Measurements from ENCODE around the gene SLC2A1.

The SLC2A1 gene

DNA sequence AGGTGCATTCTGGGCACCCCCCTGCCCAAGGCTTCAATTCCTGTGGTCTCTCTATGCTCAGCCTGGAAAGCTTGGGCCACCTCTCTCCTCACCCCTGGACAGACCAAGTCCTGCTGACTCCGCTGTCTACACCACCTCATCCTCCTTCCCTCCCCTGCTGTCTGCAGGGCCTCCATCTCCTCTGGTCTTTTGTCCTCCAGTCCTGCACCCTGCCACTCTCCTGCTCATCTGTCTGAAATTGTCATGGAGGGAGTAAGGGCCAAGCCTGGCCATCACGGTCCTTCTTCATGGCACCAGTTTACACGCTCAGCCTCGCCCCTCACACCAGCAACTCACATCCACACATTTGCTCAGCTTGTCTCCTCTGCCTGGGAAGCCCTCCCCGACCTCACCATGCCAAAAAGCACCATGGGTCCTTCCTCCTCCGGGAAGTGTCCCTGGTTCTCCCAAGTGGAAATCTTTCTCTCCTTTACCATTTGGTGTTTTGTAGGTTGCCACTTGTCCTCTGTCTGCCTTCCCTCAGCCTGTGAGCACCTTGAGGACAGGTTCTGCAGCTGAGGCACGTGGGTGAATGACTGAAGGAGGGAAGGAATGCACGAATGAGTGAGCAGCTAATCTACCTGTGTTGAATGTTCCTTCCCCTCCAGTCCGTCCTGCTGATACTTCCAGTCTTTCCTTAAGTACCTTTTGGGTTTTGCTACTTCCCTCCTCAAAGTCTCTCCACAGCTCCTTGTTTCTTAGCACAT lies 2.1 kb upstream of the SLC2A1 start:
- no peak for DNase-seq (ENCODE audit: low spot score)

DNA sequence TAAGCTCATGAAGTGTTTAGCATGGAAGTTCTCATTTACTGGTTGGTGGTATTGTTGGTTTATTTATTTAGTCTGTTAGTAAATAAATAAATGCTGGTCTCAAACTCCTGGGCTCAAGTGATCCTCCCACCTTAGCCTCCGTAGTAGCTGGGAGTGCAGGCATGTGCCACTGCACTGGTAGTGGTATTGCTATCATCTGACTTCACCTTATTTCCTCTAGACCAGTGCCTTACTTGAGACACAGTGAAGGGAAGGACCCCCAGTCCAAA lies 1.4 kb upstream of the SLC2A1 start:
- no peak for DNase-seq (ENCODE audit: low spot score)

DNA sequence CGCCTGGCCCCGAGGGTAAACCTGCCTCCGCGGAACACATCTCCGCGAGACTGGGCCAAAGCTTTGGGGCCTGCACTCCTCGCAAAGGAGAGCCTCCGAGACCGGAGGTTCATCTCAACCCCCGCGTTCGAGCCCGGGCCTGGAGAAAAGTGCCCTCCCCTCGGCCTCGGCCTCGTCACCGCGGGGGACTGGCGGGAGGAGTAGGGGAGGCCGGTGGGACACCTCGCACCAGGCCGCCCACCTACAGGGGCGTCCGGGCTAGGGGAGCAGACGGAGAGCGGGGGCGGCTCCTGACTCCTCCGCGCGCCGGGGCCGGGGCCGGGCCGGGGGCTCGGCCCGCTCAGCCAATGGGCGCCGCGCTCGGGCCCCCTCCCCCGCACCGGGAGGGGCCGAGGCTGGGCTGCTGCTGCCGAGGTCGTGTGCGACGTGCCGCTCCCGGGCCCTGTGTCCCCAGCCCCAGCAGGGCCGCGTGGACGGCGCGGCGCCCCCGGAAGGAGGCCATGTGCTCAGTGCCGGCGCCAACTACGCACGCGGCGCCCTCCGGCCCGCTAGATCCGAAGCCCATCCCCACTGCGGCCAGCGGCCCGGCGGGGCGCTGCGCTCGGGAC lies 684 bp downstream of the SLC2A1 start:
- DNase-seq (ENCODE audit: low spot score) = peak; percentile 94

DNA sequence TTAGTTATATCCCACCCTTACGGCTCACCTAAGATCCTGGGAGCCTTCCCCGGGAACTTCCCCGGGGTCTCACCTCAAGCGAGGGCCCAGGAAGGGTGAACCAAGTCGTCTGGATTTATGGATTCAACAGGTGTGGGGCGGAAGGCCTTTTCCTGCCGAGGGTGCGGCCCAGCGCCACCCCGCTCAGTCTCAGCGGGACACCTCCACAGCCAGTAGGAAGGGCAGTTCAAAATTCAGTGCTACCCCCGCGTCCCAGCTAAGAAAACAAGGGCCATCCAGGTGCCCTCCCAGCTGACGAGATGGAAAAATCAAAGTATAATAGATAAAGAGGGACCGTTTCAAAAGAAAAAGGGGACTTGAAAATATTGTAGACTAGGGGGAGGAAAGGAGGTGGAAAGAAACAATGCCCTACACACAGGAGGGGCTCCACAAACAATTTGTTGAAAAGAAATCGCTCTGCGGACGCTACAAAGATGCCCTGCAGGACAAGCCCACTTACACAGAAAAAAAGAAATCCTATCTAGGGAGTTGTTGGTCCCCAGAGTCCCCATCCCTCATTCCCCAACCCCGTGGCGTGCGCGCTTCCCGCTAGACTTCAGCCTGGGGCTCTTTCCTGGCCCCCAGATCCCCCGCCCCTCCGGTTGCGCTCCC lies 1.3 kb downstream of the SLC2A1 start:
- no peak for DNase-seq (ENCODE audit: low spot score)

DNA sequence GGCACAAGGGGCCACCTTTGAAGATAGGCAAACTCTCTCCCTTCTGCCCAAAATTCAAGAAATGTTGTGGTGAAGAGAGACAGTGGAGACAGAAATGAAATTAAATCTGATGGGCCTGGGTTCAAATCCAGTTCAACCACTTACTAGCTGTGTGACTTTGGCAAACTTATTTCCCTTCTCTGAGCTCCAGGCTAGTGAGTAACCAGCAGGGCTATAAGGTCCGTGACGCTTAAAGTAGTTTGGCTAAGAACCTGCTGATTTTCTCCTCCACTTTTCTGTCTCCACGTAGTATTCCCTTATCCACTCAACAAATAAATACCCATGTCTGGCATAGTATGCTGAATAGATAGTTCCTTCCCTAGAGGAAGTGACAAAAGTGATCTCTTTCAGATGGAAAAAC lies 1.9 kb downstream of the SLC2A1 start:
- no peak for DNase-seq (ENCODE audit: low spot score)

DNA sequence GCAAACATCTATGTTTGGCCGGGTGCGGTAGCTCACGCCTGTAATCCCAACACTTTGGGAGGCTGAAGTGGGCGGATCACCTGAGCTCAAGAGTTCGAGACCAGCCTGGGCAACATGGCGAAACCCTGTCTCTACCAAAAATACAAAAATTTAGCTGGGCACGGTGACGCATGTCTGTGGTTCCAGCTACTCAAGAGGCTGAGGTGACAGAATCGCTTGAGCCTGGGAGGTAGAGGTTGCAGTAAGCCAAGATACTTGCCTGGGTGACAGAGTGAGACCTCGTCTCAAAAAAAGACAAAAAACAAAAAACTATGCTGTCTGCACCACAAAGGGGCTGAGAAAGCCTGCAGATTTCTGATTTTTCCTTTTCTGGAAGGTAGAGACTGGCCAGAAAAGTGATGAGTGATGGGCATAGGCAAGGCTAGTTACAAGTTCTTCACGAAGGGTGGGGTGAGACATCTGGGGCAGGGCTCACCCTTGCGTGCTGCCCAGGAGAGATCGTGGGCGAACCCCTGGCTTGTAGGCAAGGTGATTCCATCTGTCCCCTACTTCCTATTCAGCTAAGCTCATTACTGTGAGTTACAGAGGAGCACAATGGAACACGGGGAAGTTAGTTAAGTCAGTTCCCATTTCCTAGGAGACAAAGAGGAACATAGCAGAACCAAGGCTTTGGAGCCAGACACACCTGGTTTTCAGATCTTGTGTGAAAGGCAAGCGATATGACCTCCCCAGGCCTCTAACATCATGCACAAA lies 3.2 kb downstream of the SLC2A1 start:
- no peak for DNase-seq (ENCODE audit: low spot score)

DNA sequence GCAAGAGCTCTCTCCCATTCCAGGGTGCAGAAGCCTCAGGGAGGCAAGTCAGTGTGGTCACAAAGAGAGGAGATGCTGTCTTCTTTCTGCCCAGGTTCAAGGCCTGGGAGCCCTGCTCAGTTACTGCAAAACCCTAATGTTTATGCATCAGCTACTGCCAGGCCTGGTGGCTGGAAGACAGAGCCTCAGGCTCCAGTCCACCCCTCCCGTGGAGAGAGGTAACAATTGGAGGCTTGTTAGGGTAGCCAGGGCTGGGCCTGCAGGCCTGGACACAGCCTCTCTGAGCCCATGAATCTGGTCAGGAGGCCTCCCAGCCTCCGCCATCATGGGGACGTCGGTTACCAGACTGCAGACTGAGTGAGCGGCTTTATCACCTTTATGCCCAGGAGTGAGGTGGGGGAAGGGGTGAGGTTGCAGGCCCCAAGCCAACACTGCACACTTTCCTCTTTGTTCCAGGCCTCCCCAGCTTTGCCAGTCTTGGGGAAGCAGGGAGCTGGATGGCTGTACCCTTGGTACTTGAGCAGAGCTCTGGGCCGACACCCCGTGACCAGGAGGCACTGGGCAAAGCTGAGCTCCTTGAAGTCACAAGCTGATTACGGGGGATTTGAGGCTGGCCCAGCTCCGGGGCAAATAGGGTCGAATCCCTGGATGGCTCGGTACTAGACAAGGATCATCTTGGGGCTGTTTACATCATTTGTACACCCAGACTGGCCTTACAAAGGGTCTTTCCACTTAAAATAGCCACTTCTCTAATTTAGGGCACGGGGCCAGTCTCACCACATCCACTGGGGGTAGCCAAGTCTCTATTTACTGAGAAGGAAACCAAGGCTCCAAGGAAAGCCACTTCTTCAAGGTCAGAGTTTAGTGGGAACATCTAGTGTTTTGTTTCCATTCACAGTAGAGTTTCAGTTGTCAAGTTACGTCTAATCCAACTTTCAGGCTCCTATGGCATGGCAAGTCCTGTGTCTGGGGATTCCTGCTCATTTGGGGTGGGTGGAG lies 5.2 kb downstream of the SLC2A1 start:
- DNase-seq (ENCODE audit: low spot score) = no peak

DNA sequence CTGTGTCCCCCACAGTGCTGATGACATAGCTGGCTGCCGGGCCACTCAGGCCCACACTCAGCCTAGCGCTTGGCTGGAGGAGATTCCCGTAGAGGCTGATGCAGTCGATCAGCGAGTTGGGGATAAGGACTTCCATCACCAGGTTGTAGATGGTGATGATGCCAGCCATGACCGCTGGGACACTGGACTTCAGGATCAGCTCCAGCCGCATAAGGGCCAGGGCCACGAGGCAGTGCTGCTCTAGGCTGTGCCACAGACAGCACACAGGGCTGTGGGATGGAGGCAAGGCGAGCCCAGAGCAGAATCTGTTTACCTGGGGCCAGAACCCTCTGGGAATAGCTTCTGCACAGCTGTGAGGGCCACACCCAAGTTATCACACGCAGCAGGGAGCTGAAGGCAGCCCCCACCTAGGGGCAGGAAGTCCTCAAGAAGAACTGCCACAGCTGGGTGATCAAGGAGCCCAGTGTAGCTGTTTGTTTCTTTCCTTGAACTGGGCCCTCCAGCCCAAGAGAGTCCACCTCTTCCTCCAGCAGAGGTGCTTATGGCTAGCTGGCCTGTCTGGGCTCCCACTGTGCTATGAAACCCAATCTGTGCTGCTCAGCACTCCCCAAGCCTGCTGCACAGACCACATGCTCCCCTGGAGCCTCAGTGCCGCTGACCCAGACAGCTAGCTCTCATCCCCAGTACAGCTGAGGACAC lies 6.2 kb downstream of the SLC2A1 start:
- no peak for DNase-seq (ENCODE audit: low spot score)

DNA sequence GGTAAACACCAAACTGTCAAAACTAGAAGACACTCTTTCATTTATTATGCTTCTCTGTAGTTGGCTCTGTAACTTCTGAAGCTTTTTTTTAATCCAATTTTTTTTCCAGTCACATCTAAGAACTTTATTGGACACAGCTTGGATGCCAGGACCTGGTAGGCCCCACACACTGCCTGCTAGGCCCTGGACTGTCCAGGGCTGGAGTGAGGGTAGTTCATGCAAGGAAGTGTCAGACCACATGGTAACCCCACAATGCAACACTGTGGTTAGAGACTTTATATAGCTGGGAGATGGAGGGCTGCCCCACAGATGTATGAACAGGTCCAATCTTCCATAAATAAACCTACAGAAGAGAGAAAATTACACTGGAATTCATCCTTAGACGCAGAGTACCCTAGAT lies 7.1 kb downstream of the SLC2A1 start:
- no peak for DNase-seq (ENCODE audit: low spot score)

DNA sequence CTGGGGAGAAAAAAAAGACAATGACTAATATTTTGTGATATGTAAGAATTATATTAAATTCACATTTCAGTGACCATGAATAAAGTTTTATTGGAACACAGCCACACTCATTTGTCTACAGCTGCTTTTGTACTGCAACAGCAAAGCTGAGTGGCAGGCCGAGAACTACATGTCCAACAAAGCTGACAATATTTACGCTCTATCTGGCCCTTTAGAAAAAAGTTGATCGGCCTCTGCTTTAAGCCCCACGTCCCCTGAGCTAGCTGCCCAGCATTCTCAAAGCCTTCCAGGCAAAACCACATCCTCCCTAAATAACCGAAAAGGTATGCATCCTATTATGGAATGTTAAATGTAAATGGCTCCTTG lies 8.6 kb downstream of the SLC2A1 start:
- peak; percentile 62 for DNase-seq (ENCODE audit: low spot score)

DNA sequence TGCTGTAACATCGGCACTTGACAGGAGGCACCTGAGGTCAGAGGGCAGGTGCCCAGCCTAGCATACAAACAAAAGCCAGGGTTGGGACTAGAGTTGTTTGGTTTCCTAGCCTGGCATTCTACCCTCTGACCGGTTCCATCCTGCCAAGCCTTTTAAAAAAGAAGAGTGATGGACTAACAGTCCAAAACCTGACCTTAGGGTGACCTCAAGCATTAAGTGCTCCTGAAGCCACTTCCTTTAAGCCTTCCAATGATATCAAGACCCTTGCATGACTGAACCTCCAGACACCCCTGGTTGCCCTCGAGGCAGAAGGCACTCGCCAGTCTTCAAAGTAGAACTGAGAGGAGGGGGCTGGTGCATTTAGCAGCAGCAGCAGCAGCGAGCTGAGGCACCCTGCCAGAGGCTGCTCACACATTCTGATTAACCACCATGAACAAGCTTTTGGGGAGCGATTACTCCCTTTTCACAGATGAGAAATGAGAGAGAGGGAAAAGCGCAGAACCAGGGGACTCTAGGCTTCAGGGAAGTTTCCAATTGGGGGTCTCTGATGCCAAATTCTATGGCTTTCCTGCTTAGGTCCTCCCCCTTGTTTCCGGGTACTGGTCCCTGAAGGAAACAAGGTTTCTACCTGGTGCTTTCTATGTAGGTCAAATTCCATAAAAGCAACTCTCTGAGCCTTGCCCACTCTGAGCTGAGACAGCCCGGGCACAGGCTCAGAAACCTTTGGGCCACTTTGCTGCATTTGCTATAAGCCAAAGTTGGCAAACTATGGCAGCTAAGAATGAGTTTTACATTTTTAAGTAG lies 9.2 kb downstream of the SLC2A1 start:
- no peak for DNase-seq (ENCODE audit: low spot score)

DNA sequence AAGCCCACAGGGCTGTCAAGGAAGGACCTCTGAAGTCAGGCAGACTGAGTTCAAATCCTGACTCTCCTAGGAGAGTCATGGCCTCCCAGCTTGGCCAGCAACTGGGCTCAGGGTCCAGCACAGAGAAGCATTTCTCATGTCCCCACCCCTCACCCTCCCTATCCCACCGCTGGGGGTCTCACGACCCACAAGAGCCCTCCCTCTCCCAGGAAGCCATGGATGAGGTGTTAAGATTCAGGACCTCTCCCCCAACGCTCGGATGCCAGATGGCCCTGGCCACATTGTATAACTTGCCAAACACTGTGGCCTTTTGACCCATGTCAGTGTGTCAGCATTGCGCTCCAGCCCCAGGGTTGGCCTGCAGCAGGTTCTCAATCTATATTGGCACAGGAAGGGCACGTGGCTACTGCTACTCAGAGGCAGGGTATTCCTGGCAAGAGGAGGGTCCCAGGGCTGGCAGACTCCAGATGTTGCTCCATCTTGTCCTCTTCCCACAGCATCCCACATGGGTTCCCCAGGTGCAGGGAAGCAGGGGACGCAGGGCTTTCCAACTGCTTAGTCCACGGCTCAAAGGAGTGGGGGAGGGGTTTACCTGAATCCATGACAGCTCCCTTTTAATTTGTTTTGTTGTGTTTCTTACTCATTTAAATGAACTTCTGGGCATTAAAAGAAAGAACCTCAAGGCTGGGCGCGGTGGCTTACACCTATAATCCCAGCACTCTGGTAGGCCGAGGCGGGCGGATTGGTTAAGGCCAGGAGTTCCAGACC lies 10.5 kb downstream of the SLC2A1 start:
- no peak for DNase-seq (ENCODE audit: low spot score)

DNA sequence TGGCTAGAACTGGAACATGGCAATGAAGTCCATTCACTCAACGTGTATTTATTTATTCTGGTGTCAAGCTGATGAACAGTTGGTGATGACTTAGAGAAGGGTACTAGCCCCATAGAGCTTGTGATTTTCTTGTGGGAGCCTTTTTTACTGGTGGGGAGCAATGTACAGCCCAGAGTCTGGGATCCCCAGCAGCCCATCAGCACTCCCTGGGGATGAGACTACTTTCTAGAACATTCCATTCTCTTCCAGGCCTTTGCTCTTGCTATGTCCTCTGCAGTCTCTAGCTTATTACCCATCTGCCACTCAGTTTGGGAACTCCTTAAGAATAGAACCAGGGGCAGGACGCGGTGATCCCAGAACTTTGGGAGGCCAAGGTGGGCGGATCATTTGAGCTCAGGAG lies 11.6 kb downstream of the SLC2A1 start:
- no peak for DNase-seq (ENCODE audit: low spot score)

DNA sequence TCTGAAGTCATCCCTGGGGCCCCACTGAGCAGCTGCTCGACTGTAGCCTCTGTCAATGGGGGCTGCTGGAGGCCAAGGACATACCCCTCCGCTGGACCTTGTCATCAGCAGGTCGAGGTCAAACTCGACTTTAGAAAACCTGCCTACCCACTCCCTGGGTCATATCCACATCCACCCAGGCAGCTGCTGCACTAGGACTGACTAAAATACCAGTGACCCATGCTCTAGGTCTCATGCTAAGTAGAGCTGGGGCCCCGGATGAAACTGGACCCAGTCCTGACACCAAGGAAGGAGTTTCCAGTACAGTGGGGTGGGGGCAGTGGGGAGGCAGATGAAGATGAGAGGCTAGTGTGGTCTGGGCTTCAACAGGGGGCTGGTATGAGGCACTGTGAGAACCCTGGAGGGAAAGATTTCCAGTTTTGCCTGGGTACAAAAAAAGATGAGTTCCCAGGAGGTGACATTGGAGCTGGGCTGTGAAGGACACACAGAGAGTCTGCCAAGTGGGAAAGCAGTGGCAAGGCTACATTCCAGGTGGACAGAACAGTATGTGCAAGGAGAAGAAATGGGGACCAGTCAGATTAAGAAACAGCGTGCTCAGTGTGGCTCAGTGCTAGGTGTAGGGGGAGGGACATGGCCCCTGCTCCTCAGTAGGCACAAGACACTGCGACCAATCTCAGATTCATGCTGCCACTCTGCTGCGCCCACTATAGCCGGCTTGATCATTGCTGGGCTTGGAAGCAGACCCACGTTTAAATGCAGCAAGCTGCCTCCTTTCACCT lies 12.4 kb downstream of the SLC2A1 start:
- no peak for DNase-seq (ENCODE audit: low spot score)

DNA sequence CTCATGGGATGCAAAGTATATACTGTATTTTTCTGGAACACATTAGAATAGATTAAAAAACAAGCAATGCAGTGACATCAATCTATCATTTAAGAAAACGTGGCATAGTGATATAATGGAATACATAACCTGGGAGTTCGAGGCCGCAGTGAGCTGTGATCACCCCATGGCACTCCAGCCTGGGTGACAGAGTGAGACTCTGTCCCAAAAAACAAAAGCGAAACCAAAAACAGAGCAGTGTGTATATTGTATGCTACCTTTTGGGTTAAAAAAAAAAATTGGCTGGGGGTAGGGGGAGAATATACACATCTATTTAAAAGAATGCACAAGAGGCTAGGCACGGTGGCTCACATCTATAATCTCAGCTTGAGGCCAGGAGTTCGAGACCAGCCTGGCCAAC lies 13.5 kb downstream of the SLC2A1 start:
- no peak for DNase-seq (ENCODE audit: low spot score)

DNA sequence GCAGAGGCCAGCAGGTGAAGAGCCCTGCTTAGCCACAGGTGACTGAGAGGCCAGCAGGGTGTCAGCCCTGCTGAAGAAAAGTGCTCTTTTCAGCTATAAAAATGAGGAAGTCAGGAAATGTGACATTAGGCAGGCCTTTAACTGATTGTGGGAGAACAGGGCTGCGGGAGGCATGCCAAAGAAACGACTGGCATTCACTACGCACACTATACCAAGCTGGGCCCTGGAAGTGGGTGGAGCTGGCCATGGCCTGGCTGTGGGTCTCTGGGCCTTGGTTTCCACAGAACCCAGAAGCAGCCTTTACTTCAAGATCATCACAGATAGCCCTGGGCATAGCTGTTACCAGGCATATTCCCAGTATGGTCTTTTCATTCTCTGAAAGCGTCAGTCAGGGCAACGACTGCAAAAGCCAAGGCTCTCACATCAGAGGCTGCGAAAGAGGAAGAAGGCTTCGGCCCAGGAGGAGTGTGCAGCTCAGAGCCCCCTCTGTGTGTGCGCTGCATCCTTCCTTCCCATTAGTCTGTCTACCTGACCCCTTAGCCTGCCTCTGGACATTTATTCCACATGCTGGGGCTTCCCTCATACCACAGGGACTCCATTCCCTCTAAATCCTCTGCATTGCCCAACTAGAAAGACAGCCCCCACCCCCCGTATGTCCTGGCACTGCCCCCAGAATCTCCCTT lies 14.3 kb downstream of the SLC2A1 start:
- DNase-seq (ENCODE audit: low spot score) = no peak

DNA sequence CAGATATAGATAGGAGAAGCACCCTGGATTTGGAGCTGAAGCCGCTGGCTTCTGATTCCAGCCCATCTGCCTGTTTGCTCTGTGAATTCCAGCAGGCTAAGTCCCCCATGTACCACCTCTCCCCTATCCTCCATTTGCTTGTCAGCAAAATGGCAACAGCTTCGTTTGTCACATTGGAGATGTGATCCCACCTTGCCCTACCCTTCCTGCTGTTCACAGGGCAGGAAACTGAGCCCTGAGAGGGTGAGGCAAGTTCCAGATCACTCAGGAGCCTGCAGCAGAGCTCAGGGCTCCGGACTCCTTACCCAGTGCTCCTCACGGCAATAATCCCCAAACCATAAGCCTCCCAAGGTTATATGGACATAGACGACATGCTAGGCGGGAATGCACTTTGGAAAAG lies 14.9 kb downstream of the SLC2A1 start:
- DNase-seq (ENCODE audit: low spot score) = no peak

DNA sequence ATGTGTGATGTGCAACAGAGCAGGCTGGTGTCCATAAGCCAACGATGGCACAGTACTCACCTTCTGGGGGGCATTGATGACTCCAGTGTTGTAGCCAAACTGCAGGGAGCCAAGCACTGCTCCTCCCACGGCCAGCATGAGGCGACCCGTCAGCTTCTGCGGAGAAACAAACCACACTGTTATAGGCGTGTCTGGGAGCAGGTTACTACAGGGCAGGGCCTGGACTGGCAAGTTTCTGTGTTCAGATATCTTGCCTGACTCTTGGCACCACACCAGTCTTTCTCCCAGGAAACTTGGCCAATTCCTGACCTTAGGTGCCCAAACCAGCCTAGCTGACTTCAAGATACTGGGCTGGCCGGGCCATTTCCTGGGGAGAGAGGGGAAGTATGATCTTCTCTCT lies 15.5 kb downstream of the SLC2A1 start:
- no peak for DNase-seq (ENCODE audit: low spot score)

Data from GM03348 (cell line).